NCI-H1436 (cell line): ENCODE measurements around the gene KLHL24.
"Not testable (repeated sequence)": the region's sequence is repeated elsewhere in the genome, so short reads cannot be mapped to it uniquely, and the experiment has no call there.

Source experiments
- DNase-seq: peaks from one replicate; lab custom pipeline; 2025; lab: John Stamatoyannopoulos, UW

The KLHL24 gene

DNA sequence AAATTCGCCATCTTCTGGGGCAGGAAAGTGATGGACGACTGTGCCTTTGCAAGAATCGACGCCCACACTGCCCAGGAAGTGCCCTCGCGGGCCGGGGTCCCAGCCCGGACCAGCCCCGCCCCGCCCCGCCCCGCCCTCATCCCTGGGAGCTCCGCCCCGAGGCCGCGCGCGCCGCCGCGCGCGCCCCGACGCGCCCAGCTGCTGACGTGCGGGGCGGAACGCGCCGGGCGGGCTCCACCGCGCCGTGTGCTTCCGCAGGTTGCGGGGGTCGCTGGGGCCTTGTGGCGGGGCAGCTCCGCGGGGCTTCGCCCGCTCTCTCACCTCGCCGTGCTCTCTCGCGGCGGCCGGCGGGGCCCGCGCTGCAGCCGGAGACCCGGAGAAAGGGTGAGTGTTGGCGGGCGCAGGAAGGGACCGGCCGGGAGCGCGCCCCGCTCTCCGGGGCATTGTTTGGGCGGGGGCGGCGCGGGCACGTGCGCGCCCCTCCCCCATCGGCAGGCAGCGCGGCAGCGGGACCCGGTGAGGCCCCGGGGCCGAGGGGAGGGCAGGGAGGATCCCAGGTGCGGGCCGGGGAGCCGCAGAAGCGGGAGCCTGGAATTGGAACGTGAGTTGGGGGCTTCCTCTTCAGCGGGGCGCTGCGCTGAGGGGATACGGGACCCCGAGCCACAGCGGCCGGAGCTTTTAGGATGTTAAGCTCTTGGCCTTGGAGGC, 62.3 kb downstream of the KLHL24 start, which contains the start of gene YEATS2:
TSS of gene YEATS2 (plus strand) at position 188 of the 708 bp plus-strand sequence. CDS start 17,366 bp downstream, outside the sequence.
- DNase-seq: peak; percentile 78

DNA sequence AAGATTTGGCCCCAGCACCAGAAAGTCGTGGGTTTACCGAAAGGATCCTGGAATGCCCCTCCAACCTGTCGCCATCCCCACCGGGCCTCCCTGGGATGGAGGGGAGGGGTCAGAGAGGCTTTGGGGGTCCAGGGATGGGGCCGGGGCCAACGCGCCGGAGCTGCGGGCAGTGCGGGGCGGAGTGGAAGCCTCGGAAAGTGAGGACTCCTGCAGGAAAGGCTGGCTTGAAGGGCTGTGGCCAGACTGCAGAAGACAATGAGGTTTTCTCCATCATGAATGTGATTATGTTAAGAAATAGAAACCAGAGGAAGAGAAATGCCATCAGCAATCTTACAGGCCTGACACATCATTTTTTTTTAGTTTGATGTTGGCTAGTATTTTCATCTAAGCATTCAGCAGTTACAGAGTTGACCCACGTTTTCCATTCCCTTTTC, 62.9 kb downstream of the KLHL24 start:
- peak; percentile 34 for DNase-seq

DNA sequence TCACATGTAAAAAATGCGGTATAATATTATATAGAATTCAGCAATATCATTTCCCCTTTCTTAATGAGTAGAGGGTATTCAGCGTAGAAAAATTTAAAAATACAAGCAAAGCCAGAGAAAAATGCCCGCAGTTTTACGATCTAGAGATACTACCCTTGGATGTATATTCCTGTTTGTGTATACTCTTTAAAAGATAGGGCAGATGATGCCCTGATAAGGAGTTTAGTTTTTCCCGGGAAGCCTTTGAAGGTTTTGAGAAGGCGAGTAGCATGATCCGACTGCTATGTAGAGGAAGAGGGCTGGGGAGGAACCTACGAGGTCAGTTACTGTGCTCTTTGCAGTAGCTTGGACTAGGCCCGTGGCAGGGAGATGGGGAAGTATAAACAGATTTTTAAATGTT, 63.3 kb downstream of the KLHL24 start:
- no peak for DNase-seq

DNA sequence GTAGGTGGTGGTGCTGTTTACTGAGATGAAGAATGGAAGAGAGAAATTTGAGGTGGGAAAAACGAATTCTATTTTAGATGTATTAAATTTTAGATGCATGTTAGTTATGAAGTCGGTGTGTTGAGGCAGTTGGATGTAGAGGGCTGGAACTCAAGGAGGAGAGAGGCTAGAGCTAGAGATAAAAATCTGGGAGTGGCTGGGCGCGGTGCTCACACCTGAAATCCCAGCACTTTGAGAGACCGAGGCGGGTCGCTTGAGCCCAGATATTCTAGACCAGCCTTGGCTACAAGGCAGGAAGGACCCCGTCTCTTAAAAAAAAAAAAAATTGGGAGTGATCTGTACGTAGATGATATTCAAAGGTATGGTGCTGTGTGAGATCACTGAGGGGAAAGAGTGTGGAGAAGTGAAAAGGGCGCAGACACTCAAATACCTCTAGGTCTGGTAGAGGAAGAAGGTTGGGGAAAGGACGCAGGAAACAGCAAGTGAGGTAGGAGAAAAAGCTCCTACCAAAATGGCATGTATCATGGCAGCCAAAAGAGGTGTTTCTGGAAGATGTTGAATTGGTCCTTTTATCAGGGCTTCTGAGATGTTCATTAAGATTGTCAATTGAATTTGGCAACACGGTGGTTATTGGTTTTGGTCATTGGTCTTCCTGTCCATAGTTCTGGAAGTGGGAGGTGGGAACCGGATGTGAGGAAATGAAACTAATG, 64.0 kb downstream of the KLHL24 start:
- no peak for DNase-seq

DNA sequence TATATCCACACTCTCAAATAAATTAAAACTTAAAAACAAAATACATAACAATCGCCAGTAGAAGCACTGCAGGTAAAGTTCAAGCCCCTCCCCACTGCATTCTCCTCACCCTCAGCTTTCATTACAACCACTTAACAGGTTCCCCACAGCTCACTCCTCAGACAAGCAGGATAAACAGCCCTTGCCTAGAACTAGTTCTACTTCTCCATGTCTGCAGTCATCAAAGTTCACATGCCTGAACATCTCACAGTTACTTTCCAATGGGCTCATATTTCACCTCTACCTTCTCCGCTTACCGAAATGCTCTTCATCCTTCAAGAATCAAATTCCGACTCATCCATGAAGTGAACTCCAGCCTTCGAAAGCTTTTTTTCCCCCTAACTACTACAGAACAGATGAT, 66.3 kb downstream of the KLHL24 start:
- DNase-seq: no peak

DNA sequence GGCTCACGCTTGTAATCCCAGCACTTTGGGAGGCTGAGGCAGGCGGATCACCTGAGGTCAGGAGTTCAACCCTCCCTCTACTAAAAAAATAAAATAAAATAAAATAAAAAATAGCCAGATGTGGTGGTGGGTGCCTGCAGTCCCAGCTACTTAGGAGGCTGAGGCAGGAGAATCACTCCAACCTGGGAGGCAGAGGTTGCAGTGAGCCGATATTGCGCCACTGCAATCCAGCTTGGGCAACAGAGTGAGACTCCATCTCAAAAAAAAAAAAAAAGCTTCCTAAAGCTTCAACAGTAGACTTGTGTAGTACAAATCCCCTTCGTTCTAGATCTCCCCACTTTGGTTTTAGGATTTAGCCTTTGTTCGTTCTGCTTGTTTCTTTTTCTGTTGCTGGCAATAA, 68.5 kb downstream of the KLHL24 start:
- DNase-seq: not testable (repeated sequence)

DNA sequence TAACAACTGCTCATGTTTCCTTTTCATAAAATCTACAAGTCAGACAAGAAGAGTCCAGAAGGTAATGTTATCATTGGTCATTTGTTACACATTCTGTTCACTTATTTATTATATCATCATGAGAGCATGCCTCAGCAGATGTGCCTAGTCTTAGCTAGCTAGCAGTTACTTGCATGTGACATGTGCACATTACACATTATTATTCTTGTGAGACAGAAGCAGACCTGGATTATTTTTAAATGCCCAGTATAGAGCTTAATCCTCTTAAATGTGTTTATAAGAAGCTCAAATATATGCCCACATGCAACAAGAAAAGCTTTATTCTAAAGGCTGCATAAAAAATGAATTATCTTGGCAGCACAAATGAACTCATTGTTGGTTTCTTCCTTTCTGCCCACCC, 74.8 kb downstream of the KLHL24 start:
- no peak for DNase-seq

DNA sequence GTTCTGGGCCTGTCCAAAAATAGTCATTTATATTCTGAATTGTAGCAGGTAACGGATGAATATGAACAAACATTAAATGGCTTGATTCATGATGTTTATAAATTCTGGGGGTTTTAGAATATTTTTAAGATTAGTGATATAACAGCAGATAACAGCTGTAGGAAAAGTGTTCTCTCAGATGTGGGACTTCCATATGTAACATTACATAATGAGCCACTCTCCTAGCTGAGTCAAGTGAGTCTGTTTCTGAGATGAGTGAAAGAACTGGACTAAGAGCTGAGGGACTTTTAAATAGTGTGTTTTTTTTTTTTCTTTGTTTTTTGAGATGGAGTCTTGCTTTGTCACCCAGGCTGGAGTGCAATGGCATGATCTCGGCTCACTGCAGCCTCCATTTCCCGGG, 76.1 kb downstream of the KLHL24 start:
- no peak for DNase-seq

DNA sequence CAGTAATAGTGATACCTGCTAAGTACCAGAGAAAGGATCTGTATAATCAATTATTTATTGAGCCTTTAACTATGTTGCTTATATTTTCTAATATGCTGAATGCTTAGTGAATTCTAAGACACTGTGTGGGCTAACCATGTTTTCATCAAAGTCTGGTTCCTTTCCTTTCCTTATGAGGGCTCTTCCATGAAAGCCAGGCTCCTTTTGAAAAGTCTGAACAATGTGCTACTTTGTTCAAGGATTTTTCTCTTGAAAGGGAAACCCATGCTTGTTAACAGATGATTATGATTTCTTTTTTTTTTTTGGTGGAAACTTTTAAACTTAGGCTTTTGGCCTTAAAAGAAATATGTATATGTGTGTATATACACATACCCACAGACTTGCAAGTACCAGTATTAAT, 79.2 kb downstream of the KLHL24 start:
- DNase-seq: no peak

DNA sequence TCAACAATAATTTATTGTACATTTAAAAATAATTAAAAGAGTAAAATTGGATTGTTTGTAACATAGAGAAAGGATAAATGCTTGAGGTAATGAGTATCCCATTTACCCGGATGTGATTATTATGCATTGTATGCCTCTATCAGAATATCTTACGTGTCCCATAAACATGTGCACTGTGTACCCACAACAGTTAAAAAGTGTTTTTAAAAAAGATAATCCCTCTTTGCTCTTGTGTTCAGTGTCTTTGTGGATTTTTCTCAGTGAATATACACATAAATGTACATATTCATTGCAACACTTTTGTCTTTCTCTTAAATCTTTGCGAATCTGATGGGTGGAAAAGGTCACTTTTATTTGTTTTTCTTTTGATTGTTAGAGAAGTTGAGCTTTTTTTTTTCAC, 82.6 kb downstream of the KLHL24 start:
- no peak for DNase-seq

DNA sequence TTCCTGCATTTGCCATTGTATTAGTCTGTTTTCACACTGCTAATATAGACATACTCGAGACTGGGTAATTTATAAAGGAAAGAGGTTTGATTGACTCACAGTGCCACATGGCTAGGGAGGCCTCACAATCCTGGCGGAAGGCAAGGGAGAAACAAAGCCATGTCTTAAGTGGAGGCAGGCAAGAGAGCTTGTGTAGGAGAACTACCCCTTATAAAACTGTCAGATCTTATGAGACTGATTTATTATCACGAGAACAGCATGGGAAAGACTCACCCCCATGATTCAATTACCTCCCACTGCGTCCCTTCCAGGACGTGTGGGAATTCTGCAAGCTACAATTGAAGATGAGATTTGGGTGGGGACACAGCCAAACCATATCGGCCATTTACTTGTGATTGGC, 90.0 kb downstream of the KLHL24 start:
- no peak for DNase-seq

DNA sequence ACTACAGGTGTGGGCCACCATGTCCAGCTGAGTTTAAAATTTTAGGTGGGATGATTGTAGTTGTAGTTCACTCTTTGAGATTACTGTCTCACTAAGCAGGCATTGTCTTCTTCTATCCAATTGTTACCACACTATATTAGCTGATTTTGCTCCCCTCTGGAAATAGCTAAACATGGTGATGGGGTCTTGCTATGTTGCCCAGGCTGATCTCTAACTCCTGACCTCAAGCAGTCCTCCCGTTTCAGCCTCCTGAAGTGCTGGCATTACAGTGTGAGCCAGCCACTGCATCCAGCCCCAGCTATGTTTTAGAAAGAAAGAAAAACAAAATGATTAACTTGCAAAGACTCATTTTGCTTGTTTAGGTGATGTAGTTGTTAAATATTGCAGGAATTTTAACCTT, 92.8 kb downstream of the KLHL24 start:
- DNase-seq: no peak

DNA sequence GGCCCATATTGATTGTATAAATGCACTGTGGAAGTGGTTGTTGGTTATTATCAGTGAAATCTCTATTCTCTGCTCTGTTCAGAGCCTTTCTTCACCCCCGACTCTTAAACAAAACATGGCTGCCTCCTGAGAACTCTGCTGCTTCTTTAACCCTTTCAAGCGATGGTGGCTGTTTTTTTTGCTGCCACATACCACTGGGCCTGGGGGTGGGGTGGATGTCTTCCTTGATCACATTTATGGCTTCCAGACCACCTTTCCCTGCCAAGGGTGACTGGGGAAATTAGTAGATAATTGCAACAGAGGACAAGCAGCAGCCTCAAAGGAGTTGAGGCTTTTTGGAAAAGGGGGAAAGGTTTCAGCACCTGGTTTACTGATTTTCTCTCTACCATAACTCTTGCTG, 94.9 kb downstream of the KLHL24 start:
- DNase-seq: no peak

DNA sequence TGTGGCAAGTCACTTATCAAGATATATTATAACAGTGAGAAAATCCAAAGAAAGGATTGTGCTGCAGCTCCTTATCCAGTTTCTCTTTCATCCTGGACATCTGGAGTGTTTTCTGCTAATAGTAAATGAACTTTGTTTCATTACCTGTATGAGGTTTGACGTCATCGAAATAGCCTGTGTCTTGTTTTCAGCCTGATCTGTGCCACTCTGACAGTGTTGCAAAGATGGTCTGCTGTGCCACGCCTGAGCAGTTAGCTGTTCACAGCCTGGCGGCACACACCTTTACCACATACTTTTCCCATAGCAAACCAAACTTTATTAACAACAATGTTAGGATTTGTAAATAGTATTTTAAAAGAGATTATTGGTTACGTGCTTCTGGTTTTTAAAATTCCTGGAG, 96.2 kb downstream of the KLHL24 start:
- DNase-seq: no peak

DNA sequence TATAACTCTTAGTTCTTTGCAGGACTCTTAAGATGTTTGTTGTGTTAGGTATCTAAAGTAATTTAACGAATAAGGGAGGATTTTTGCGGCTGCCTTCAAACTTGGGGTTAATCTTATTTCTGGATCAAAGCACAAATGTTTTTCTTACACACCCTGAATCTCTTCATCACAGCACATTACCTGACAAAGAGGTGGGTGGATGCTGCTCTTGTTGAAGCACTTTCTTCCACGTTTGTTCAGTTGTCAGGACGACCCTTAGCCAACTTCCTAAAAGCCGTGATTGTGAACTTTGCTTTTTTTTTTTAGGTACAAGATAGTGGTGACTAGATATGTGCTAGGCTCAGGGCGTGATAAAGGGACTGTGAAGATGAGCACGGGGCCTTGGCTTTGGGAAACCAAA, 98.1 kb downstream of the KLHL24 start:
- DNase-seq: no peak
